Ramos (cell line): ENCODE data around the gene GRM5.
"Not testable (repeated sequence)": the region's sequence is repeated elsewhere in the genome, so short reads cannot be mapped to it uniquely, and the experiment has no call there.

Source experiments
- in situ Hi-C: fragments of 300-500 bp; cut with MboI; formaldehyde crosslinking; loops from one replicate; pipeline ENCODE4 v1.14.3; 2022; ENCODE audit warnings: low sequenced_read_pairs; ENCODE audit not compliant: unreplicated experiment

The GRM5 gene

GRCh38 chr11:88474655-88475054, 591.1 kb downstream of the GRM5 start:
- in situ Hi-C loops: no loop called here

GRCh38 chr11:88469561-88470225, 596.1 kb downstream of the GRM5 start:
- in situ Hi-C loops: no loop called here

- in situ Hi-C loops: no loop called here
Measured at GRCh38 chr11:88464528-88464927, 601.3 kb downstream of the GRM5 start.

GRCh38 chr11:88463301-88463700, 602.5 kb downstream of the GRM5 start:
- in situ Hi-C loops: not testable (repeated sequence)

GRCh38 chr11:88458047-88458446, 607.7 kb downstream of the GRM5 start:
- in situ Hi-C loops: not testable (repeated sequence)

- in situ Hi-C loops: no loop called here
Measured at GRCh38 chr11:88455974-88456373, 609.8 kb downstream of the GRM5 start.

GRCh38 chr11:88454881-88455280, 610.9 kb downstream of the GRM5 start:
- in situ Hi-C loops: no loop called here
